ENCODE results near the gene ANKRD6.
A peak's percentile ranks its signal among the peaks of the same experiment; 100 is the strongest.

Gene ANKRD6

DNA sequence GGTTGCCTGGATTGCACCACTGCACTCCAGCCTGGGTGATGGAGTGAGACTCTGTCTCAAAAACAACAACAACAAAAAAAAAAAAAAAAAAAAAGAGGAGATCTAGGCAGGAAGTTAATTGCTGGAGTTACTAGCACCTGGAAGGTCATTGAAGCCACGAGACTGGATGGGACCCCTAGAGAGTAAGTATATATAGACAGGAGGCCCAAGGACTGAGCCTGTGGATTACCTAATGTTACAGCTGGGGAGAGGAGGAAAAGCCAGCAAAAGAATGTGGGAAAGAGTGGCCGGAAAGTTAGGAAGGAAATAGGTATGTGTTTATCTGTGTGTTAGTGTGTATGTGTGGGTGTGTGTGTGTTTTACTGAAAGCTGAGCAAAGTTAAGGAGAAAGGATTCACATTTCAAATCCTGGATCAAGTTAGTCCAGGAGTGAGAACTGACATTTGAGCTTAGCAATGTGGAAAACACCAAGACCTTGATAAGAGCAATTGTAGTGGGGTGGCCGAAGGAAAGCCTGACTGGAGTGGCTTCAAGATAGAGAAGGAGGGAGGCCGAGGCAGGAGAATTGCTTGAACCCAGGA lies 38.4 kb downstream of the ANKRD6 start:
- DNase-seq (ENCODE audit: low spot score): no peak

DNA sequence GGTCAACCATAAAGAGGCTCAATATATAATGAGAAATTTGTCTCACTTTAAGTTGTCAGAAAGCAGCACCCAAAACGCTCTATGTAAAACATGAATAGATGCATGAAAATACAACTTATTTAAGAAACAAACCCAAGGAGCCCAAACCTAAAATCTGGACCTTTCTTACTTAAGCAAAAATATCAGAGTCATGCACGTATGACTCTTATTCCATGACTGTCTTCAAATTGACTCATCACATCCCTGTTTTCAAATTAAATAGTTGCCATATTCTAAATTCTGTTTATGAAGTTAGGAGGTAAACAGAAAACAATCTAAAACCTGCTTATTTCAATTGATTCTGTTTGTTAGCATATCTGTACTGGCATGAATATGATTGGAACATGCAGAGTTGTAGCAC lies 42.1 kb downstream of the ANKRD6 start:
- DNase-seq (ENCODE audit: low spot score): no peak

DNA sequence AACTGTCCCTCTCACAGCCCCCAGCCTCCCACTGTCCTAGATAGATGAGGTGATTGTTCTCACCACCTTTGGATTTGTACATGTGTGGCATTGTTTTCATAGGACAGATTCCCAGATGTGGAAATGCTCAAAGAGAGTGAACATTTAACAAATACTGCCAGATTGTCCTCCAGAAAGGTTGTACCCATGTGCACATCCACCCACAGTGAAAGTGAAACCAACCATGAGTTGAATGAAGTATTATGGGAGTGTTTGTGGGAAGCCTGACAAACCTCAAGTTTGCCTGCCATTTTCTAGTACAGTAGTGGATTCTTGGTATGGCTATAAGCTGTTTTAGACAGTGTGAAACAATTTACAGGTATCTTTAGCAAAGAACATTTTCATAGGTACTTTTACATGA lies 42.7 kb downstream of the ANKRD6 start:
- DNase-seq (ENCODE audit: low spot score): no peak

DNA sequence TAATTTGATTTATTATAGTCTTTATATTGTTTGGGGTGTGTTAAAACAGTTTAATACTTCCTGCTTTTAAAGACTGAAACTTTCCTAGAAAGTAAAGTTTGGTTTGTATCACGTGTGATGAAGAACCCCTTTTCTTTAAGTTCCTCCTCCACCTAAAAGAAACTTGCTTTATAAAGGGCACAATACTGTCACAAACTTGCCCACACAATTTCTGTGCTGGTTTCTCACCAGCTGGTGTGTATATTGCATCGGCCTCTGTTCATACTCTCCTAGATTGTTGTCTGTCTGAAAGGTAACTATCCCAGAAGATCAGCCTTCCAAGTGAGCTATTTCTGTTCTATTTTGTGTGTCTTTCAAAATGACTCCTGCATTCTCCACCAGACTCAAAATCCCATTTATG lies 46.9 kb downstream of the ANKRD6 start:
- DNase-seq (ENCODE audit: low spot score): no peak

DNA sequence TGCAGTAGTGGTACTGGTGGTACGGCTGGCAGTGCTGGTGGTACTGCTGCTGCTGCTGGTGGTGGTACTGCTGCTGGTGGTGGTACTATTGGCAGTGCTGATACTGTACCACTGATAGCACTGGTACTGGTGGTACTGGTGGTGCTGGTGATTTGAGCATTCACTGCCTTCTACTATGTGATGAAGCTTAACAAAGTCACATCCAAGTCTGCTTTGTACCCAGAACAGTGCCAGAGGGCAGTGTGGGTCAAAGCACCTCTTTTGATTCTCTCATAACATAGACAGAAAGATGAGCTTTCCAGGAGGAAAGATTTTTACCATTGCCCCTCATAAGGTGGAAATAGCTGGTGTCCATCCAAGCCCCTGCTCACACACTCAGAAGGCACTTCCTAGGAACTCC lies 48.7 kb downstream of the ANKRD6 start:
- no peak for DNase-seq (ENCODE audit: low spot score)

DNA sequence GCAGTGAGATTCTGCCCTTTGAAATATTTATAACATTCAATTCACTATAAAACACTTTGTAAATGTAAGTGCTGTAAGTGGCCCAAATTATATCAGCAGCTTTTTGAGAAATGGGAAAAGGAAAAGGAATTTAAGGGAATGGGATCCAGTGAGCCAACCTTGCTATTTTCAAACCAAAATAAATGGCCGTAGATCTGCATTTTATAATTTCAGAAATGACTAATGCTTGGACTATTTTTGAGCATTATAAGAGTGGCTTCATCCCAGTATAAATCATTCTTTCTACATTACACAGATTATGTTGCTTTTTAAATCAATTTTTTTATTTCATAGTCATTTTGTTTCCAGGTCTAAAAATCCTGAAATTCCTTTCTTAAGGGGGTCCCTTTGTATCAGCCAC lies 49.2 kb downstream of the ANKRD6 start:
- no peak for DNase-seq (ENCODE audit: low spot score)

DNA sequence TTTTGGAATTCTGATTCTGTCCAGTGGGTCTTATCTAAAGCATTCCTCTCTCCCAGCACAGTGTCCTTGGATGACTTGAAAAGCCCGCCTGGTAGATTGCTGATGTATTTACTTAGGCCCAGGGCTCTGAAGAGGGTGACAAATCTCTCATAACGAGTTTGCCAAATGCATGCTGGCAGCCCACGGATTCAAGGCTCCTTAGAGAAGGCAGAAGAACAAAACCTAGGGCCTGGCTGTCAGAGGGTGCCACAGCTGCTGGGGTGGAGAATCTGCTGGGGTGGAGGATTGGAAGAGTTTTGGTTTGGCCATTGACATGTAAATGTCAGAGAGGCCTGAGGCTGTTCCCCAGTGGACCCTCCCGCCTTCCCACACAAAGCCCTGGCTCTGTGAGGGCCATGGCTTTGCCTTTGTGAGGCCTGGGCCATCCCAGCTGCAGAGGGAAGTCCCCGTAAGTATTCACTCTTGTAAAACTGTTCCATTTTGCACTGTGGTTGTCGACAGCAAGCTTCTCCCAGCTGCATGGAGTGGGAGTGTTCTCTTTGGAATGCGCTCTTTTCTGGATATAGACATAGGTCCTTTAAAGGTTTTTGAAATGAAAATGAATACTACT lies 50.3 kb downstream of the ANKRD6 start:
- DNase-seq (ENCODE audit: low spot score): no peak

DNA sequence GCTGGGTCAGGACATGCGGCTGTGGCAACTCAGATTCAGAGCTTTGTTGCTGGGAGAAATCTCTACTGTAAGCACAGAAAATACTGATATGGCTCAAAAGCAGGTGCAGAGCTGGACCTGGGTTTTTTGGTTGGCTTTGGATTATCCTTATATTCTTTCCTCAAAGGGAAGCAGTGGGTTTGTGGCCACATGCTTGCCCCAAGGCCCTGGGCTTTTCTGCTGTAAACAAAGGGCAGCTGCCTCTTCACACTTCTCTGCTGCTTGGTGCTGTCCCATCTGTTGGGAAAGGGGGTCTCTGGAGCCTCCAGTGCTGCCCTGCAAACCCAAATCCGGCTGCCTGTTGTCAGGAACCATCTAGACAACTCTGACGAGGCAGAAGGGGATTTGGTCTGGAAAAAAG lies 52.4 kb downstream of the ANKRD6 start:
- no peak for DNase-seq (ENCODE audit: low spot score)

DNA sequence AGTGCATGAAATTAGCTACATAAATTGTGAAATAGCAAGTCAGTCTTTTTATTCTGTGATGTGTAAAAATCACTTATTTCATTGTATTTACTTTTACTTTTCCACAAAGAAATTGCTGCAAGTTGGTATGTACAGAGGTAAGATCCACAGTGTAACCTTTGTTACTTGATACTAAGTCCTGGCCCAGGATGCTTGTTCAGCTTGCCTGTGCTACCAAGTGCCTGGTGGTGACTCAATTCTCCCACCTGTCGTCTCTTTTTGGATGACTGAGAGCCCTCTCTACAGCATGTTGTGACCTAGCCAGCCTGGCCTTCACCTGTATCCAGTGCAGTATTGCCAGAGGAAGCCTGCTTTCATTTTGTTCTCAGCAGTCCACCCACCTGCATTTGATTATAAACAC lies 54.9 kb downstream of the ANKRD6 start:
- peak; percentile 27 for DNase-seq (ENCODE audit: low spot score)

DNA sequence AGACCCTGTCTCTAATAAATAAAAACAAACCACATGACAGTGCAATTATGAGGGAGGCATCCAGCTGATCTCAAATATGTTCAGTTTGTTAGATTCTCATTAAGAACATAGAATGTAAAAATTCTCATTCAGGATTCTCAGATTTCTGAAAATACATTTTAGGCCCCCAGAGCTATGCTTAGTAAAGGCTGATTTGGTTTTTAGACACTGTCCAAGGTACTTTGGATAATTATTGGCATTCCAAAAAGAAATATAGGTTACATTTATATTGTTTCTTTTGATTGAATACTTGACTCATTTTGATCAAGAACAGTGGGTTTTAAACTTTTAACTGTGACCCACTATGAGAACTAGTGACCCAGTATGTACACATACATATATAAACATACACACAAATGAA lies 55.5 kb downstream of the ANKRD6 start:
- no peak for DNase-seq (ENCODE audit: low spot score)

DNA sequence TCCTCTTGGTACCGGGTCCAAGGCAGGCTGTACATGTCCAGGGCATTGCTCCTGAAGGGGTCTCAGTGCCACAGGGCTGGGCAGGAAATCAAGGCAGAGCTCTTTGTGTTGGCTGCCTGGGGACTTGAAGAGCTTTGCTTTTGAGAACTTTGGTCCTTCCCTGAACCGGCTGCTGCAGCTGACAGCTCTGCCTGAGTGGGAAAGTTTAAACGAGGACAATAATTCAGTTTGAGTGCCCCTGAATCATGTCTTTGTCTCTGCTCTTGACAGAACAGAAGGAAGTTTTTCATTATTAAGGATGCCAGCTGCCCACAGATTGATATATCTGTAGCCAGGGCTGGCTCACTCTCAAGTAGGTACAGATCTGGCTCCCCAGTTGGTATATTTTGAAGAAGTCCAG lies 56.1 kb downstream of the ANKRD6 start:
- no peak for DNase-seq (ENCODE audit: low spot score)

DNA sequence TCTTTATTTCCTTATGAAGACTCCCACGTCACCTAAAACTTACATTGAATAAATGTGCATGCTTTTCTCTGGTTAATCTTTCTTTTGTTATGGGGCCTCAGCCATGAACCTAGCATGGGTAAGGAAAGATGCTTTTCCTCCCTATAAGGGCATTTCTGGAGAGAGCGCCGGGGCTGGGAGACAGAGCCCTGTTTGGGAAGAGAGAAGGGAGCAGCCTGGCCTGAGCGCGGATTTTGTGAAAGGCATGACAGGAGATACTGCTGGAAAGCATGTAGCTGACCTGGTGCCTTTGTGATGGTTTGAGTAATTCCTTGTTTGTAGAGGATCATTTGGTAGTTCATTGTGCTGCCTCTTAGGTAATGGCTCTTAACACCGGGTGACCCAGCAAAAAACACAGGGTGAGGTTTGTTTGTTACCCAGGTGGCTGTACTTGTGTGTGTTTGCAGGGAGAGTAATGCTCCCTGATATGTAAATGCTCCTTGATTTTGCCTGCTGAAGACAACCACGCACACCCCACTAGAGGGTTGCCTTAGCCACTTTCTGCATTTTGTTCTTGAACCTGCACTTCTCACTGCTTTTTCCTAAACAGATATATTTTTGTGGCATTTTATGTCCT lies 59.2 kb downstream of the ANKRD6 start:
- DNase-seq (ENCODE audit: low spot score): no peak

DNA sequence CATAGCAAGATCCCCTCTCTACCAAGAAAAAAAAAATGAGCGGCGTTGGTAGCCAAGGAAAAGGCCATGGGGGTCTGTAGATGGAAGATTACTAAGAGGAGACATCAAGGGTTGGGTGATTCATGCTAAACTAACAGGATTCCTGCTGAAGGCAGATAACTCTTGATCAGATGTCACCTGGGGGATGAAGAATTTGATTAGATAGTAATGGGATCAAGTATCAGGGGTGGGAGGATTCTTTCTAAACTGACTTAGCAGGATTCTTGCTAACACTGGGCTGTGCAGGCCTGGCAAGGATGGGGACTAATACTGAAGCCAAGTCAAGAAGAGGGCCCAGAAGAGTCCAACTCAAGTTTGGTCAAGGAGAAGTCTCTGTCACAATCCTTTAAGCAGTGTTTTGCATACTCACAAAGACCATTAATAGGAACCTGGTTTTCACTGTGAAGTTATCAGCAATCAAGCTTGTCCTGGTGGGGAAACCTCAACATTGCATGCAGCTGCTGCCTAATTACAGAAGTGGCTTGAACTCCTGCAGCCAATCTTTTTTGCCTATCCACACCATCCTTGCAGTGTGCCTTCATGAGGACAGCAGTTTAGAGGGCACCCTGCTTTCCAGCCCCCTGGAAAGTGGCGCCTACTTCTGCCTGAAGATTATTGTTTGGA lies 61.3 kb downstream of the ANKRD6 start:
- DNase-seq (ENCODE audit: low spot score): no peak

DNA sequence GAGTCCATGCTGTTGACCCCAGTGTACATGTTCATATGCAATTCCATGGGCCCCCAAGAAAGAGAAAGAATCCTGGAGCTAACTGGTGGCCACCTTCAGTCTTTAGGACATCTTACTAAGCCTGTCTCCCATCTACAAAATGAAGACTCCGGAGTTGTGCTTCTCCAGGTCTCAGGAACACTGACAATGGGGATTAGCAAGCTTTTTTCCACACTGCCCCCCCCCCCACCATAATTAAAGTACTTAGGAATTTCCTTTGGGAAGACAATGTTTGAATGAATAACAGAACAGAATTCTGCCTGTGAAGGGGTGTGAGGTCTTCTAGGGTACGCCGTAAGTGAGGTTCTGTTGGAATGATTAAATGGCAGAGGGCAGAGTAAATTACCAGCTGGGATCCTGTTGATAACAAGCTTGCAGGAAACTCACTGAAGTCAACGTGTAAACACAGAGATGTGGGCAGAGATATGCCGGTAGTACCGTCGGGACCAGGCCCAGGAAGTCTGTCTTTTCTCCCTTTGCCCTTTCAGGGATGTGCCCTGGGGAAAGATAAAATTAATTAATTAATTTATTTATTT lies 63.1 kb downstream of the ANKRD6 start:
- no peak for DNase-seq (ENCODE audit: low spot score)

DNA sequence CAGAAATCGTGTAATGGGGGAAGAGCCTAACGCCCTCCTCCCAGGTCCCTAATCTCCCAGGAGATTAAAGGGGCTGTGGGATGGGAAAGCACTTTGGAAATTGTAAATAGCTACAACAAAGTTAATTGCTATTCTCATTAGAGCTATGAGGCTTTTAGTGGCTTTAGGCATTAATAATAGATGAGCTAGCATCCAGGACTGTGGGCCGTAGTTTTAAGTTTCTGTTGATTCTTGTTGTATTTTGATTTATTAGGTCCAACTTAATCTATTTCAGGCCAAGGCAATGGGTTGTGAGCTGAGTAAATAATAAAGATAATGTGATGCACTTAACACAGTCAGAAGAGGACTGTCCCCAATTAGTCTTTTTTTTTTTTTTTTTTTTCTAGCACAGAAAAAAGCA lies 67.7 kb downstream of the ANKRD6 start:
- no peak for DNase-seq (ENCODE audit: low spot score)

DNA sequence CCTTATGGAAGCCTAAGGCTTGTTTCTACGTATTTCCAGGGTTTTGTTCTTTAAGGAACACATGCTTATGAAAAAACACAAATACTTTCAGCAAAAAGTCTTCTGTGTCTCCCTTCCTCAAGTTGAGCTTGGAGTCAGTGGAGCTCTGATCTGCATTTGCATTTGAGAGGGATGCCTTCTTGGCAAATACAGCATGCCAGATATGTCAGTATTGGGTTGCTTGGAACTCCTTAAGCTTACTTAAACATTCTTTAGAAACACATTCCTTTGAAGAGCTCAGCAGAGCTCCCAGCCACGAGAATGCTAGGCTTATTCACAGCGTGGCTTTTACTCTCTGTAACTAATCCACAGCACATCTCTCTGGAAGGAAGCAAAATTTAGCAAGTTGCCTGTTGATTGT lies 68.3 kb downstream of the ANKRD6 start:
- no peak for DNase-seq (ENCODE audit: low spot score)

DNA sequence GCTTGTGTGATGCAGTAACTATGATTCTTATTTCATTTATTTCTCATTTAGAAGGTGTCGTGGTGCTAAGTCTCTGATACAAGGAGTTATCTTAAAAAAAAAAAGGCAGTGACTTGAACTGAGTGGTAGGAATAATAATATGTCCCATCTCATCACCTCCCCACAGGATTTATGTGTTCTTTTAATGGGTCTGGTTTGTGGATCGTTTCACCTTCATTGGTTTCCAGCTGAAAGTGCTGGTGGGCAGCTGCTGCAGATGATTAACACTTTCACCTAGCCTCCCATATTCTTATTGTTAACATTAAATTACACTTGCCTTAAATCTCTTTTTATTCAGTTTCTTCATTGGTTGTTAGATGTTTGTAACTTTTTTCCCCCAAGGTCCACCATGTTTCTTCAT lies 68.8 kb downstream of the ANKRD6 start:
- no peak for DNase-seq (ENCODE audit: low spot score)

DNA sequence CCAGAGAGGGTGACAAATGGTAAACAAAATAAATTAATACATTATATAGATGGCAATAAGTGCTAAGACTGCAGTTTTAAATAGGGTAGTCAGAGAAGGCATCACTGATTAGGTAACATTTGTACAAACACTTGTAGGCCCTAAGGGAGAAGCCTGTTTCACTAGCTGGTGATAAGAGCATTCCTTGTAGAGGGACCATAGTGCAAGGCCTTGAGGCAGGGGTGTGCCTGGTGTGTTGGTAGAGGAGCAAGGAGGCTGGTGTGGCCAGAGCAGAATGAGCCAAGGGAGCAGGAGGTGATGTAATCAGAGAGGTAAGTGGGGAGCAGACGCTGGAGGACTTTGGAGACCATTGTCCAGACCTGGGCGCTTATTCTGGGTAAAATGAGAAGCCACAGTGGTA lies 70.7 kb downstream of the ANKRD6 start:
- DNase-seq (ENCODE audit: low spot score): no peak

DNA sequence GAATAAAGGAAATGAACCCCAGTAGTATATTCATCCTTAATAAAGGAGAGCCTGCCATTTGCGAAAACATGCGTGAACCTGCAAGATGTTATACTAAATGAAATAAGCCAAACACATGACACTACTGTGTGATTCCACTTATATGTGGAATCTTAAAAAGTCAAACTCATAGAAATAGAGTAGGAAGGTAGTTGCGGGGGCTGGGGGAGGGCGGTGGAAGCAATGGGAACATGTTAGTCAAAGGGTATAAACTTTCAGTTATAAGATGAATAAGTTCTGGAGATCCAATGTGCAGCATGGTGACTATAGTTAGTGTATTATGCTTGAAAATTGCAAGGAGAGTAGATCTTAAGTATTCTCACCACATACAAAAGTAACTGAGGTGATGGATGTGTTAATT lies 72.9 kb downstream of the ANKRD6 start:
- DNase-seq (ENCODE audit: low spot score): no peak

DNA sequence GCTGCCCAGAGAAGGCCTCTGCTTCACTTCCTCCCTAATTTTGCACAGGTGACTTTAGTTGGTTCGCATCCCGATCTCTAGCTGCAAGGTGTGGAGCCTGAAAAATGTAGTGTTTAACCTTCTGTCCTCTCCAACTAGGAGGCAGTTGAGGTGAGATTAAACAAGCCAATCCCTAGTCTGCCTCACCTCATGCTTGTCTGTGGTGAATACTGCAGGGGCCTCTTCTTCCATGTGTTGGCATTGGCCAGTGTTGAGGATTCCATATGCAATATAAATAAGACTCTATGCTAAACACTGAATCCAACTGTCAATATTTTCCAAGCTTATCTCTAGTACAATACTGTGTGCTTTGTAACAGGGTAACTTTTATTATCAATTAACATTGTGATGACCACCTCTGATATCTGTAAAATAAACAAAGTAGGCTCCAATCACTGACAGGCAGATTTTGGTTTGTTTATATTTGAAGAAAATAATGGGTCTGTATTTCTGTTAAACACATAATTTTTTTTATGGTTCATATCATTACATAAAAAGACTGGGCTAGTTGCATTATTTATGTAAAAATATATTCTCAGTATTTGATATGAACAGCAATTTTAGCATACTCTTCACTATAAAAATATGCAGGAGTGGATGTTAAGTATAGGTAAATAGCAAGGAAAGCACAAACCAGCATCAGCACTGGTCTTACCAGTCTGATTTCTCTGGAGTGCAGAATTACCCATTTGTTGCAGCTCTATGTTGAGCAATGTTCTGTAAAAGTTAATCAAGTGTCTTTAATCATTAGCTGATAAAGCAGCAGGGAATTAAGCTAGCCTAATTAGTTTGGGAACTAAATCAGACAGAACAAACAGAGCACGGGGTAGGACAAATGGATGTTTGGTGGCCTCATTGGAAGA lies 74.0 kb downstream of the ANKRD6 start:
- no peak for DNase-seq (ENCODE audit: low spot score)

DNA sequence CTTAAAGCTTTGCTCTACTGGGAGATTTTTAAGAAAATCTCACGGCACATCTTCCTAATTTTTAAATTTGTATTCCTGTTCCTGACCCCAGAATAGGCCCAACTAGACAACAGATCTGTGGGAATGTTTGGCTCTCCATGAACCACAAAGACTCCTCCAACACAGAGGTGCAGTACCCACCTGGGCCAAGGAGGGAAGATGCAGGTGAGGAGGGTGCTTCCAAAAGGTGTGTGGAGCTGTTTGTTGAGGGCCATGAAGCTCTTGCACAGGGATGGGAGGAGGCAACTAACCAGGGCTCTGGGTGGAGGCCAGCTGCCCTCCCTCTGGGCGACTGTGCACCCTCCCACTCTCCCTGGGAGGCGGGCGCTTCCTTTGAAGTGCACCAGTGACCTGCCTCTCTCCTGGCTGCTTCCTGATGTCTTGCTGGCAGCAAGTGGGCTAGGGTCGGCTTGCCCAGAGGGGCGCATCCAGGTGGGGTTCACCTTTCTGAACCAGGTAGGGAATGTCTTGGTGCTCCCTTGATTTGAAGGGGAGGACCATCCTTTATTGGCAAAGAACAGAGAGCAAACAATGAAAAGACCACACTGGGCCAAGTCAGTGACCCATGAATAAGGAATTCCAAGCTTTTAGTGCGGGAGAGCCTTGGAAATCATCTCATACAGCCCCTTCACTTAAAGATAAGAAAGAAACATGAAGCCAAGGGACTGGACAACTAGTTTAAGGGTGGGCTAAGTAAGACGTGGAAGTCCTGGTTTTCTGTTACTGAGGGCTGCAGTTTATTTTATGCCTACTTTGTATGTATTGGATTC lies 76.0 kb downstream of the ANKRD6 start:
- no peak for DNase-seq (ENCODE audit: low spot score)
